ENCODE results near the gene ALDH1A3. TPM values are rescaled to one million over a fixed set of nuclear protein-coding genes. Genes with fewer than 3 reads are reported as not detected.

ALDH1A3 gene
- total and polyA plus RNA-seq, 2 of the 4 experiments (the other 2 are of a cell fraction) = 3.1 to 5.0 TPM

DNA sequence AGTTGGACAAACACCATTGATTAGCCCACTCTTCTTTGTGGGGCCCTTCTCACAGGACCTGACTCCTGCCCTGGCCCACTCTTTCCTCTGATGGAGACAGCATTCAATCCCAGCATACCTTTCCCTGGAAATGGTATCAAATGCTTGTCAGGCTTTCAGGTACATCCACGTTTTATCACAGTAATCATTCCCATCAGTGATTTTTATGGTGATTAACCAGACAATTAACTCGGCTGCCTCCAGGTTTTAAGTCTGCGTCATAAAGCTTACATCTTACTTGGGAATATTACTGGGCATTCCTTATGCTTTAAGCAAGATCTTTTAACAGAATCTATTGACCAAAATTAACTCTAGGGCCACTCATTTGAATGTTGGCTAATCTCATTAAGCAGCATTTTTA lies 72.9 kb downstream of the ALDH1A3 start:
- H3K4me3 ChIP-seq (ENCODE audit: insufficient read depth, low read depth, low read length) = no peak overlapping the region
- intact Hi-C loops (cut with micrococcal nuclease) (no loop called here), dilution Hi-C loops (cut with HindIII; ENCODE audit: low sequenced_read_pairs, unreplicated experiment) (no loop called here), in situ Hi-C loops (cut with MboI; ENCODE audit: low sequenced_read_pairs) (no loop called here)
- TF ChIP-seq CEBPB (IDR thresholded peaks at IDR 0.05; ENCODE audit: low read depth, low read length) = no peak
- TF ChIP-seq FOS (IDR thresholded peaks at IDR 0.05; ENCODE audit: low read depth, low read length) = no peak
- no peak for TF ChIP-seq CHD1 (IDR thresholded peaks at IDR 0.05; ENCODE audit: low read depth, low read length)
- no peak for TF ChIP-seq NFE2L2 (IDR thresholded peaks at IDR 0.05; ENCODE audit: low read depth, low read length)
- no peak for TF ChIP-seq RCOR1 (IDR thresholded peaks at IDR 0.05; ENCODE audit: insufficient replicate concordance, low read length)
- TF ChIP-seq BHLHE40 (IDR thresholded peaks at IDR 0.05; ENCODE audit: low read depth, low read length) = no peak
- TF ChIP-seq, protein P1, sequence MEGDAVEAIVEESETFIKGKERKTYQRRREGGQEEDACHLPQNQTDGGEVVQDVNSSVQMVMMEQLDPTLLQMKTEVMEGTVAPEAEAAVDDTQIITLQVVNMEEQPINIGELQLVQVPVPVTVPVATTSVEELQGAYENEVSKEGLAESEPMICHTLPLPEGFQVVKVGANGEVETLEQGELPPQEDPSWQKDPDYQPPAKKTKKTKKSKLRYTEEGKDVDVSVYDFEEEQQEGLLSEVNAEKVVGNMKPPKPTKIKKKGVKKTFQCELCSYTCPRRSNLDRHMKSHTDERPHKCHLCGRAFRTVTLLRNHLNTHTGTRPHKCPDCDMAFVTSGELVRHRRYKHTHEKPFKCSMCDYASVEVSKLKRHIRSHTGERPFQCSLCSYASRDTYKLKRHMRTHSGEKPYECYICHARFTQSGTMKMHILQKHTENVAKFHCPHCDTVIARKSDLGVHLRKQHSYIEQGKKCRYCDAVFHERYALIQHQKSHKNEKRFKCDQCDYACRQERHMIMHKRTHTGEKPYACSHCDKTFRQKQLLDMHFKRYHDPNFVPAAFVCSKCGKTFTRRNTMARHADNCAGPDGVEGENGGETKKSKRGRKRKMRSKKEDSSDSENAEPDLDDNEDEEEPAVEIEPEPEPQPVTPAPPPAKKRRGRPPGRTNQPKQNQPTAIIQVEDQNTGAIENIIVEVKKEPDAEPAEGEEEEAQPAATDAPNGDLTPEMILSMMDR (conservative IDR thresholded peaks at IDR 0.05; ENCODE audit: low read depth, low read length) = no peak
- TF ChIP-seq RAD21 (IDR thresholded peaks at IDR 0.05; ENCODE audit: low read length) = no peak
- TF ChIP-seq POLR2A (IDR thresholded peaks at IDR 0.05; ENCODE audit: low read depth, low read length) = no peak
- no peak for TF ChIP-seq MAFK (IDR thresholded peaks at IDR 0.05; ENCODE audit: low read depth, low read length)
- no peak for TF ChIP-seq MXI1 (IDR thresholded peaks at IDR 0.05; ENCODE audit: borderline replicate concordance, low read depth, low read length)
- no peak for TF ChIP-seq MAZ (IDR thresholded peaks at IDR 0.05; ENCODE audit: borderline replicate concordance, low read depth, low read length)
- TF ChIP-seq, protein P2, sequence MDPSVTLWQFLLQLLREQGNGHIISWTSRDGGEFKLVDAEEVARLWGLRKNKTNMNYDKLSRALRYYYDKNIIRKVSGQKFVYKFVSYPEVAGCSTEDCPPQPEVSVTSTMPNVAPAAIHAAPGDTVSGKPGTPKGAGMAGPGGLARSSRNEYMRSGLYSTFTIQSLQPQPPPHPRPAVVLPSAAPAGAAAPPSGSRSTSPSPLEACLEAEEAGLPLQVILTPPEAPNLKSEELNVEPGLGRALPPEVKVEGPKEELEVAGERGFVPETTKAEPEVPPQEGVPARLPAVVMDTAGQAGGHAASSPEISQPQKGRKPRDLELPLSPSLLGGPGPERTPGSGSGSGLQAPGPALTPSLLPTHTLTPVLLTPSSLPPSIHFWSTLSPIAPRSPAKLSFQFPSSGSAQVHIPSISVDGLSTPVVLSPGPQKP (IDR thresholded peaks at IDR 0.05; ENCODE audit: borderline replicate concordance, low read depth, low read length) = no peak
- no peak for TF ChIP-seq RFX5 (IDR thresholded peaks at IDR 0.05; ENCODE audit: low read depth, low read length)
- TF ChIP-seq, protein P3, sequence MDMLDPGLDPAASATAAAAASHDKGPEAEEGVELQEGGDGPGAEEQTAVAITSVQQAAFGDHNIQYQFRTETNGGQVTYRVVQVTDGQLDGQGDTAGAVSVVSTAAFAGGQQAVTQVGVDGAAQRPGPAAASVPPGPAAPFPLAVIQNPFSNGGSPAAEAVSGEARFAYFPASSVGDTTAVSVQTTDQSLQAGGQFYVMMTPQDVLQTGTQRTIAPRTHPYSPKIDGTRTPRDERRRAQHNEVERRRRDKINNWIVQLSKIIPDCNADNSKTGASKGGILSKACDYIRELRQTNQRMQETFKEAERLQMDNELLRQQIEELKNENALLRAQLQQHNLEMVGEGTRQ (IDR thresholded peaks at IDR 0.05; ENCODE audit: low read depth, low read length) = no peak
- no peak for TF ChIP-seq SMC3 (IDR thresholded peaks at IDR 0.05; ENCODE audit: low read depth, low read length)
- ChIA-PET POLR2A (ENCODE audit: unreplicated experiment) (no interaction called here), CTCF (no interaction called here)
- no peak overlapping the region for H2BK5ac ChIP-seq (ENCODE audit: low read depth, low read length, poor library complexity, severe bottlenecking)
- no peak overlapping the region for H4K8ac ChIP-seq (ENCODE audit: low read depth in 2 of 2, low read length in 2 of 2)
- no peak overlapping the region for H3K18ac ChIP-seq (ENCODE audit: low read depth, low read length)
- no peak overlapping the region for H2BK120ac ChIP-seq (ENCODE audit: low read depth, low read length)
- BruUV-seq (replicated peaks) = no TSS peak
- no peaks in the 10 kb centered on the region for H3K9me3 ChIP-seq (ENCODE audit: control insufficient read depth, insufficient read depth, low read length)
- no peak overlapping the region for H2AFZ ChIP-seq (replicated peaks; ENCODE audit: low read length, poor library complexity)
- no peak overlapping the region for H2AK9ac ChIP-seq (replicated peaks; ENCODE audit: low read depth, low read length, poor library complexity)
- H3K9ac ChIP-seq (ENCODE audit: low read depth, low read length) = no peak overlapping the region
- H3K23ac ChIP-seq (ENCODE audit: low read depth, low read length) = no peak overlapping the region
- peaks cover 6% of the 10 kb centered on the region for H3K4me1 ChIP-seq (ENCODE audit: control insufficient read depth, insufficient read depth, low read length)
- no peak overlapping the region for H3K56ac ChIP-seq (ENCODE audit: extremely low read depth, insufficient read depth, low read length)
- no peak overlapping the region for H4K91ac ChIP-seq (ENCODE audit: insufficient read depth, low read depth, low read length)
- H3K27me3 ChIP-seq (ENCODE audit: control insufficient read depth, insufficient read depth, low read length) = no peaks in the 10 kb centered on the region
- DNase-seq (no peak), ATAC-seq (ENCODE audit: low read depth) (no peak)
- H4K20me1 ChIP-seq (ENCODE audit: insufficient read depth, low read length) = no peaks in the 10 kb centered on the region
- no peak overlapping the region for H3K27ac ChIP-seq (ENCODE audit: insufficient read depth, low read length)
- H2AK5ac ChIP-seq (ENCODE audit: low read depth, low read length) = no peak overlapping the region
- H3K36me3 ChIP-seq (ENCODE audit: control insufficient read depth, insufficient read depth, low read length) = no peaks in the 10 kb centered on the region
- no peak overlapping the region for H2BK15ac ChIP-seq (ENCODE audit: low read depth, low read length)
- peaks cover 0 to 5% of the 10 kb centered on the region in 2 experiments; a peak in 1 of 4 replicates for H3K79me1 ChIP-seq (ENCODE audit: low read depth in 1 of 2, low read length in 2 of 2)
- no peak overlapping the region for H3K4ac ChIP-seq (ENCODE audit: low read depth, low read length)
- H3K9me1 ChIP-seq (ENCODE audit: insufficient read depth, low read length) = no peaks in the 10 kb centered on the region; the same call in 1 of the 2 replicates
- H3K14ac ChIP-seq (replicated peaks; ENCODE audit: low read depth, low read length) = no peak overlapping the region
- H4K5ac ChIP-seq (ENCODE audit: low read depth, low read length) = no peak overlapping the region
- H3K4me2 ChIP-seq (ENCODE audit: low read depth, low read length) = no peak overlapping the region
- WGBS, 2 experiments (ENCODE audit: extremely low coverage in 2 of 2, insufficient read length in 1 of 2) = 57% methylated on average over 1 of the region's 3 CpGs; no CpG with 5 or more reads in 1 of the 2 experiments
- H2BK20ac ChIP-seq (ENCODE audit: low read depth, low read length) = no peak overlapping the region

All from IMR-90 (cell line).